NCI-H2081 (cell line): ENCODE data around the gene POFUT2.

Source experiments
- DNase-seq, 2 experiments: peaks; one replicate each; lab custom pipeline; 2025; lab: John Stamatoyannopoulos, UW

The POFUT2 gene, protein sequence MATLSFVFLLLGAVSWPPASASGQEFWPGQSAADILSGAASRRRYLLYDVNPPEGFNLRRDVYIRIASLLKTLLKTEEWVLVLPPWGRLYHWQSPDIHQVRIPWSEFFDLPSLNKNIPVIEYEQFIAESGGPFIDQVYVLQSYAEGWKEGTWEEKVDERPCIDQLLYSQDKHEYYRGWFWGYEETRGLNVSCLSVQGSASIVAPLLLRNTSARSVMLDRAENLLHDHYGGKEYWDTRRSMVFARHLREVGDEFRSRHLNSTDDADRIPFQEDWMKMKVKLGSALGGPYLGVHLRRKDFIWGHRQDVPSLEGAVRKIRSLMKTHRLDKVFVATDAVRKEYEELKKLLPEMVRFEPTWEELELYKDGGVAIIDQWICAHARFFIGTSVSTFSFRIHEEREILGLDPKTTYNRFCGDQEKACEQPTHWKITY

GRCh38 chr21:45287438-45288391 is at the start of gene POFUT2:
Gene POFUT2 (minus strand): TSS chr21:45287895. CDS start chr21:45287871, 24 bp downstream.
- peak; percentile 83 to 88 for DNase-seq

DNA sequence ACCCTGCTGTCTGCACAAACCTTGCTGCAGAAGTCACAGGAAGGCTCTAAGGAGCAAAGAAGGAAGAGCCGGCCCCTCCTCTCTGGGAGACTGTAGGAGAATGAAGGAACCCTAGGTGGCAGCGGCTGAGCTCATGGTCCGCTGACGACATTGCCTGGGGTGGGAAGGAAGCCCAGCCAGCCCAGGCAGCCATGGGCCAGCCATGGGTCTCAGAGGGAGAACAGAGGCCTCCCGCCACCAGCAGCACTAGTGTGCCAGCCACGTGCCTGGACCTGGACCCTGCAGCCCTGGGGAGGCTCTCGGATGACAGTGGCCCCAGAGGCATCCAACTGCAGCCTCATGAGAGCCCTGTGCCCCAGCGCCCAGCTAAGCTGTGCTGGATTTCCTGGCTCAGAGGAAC is 49.2 kb upstream of the POFUT2 start:
- DNase-seq, result no peak

DNA sequence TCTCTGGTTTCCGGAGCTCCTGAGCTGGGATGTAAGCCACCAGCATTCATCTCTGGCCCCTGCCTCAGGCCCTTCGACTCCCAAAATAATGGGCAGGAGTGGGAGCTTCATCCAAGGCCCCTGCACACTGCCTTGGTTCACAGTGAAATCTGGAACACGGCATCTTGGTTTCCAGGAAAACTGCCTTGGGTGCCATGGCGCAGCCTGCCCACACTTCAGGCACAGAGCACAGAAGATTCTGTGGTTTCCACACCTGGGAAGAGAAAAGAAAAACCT is 48.8 kb upstream of the POFUT2 start:
- no peak for DNase-seq

GRCh38 chr21:45335761-45336534 is 48.3 kb upstream of the POFUT2 start:
- no peak for DNase-seq

DNA sequence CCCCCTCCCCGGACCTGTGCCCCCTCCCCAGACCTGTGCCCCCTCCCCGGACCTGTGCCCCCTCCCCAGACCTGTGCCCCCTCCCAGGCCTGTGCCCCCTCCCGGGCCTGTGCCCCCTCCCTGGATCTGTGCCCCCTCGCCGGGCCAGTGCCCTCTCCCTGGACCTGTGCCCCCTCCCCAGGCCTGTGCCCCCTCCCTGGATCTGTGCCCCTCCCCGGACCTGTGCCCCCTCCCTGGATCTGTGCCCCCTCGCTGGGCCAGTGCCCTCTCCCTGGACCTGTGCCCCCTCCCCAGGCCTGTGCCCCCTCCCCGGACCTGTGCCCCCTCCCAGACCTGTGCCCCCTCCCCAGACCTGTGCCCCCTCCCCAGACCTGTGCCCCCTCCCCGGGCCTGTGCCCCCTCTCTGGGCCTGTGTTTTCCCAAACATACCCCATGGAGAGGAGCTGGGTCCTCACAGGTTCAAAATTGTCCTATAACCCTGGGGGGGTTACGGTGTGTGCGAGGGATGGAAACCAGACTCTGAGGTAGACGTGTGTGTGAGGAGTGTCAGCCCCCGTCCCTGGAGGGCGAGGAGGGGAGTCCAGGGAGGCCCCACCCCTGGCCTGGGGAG is 47.6 kb upstream of the POFUT2 start:
- no peak for DNase-seq

- no peak for DNase-seq
Measured at GRCh38 chr21:45334591-45335081, 46.9 kb upstream of the POFUT2 start.

DNA sequence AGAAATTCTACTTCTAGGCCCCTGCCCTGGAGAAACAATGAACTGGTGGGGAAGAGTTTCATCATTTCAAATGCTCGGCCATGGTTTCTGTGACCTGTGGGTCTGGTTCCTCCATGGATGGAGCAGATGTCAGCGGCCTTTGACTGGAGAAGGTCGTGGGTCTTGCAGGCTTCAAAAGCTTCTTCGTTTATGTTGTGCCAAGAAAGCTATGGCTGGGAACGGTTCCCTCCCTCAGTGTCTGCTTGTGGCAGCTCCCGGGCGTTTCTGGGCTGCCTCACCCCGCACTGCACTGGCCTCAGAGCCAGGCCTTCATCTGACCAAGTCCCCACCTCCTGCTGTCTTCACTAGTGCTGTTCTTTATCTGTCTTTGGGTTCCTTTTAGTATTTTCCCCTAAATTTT is 46.4 kb upstream of the POFUT2 start:
- DNase-seq, result no peak

DNA sequence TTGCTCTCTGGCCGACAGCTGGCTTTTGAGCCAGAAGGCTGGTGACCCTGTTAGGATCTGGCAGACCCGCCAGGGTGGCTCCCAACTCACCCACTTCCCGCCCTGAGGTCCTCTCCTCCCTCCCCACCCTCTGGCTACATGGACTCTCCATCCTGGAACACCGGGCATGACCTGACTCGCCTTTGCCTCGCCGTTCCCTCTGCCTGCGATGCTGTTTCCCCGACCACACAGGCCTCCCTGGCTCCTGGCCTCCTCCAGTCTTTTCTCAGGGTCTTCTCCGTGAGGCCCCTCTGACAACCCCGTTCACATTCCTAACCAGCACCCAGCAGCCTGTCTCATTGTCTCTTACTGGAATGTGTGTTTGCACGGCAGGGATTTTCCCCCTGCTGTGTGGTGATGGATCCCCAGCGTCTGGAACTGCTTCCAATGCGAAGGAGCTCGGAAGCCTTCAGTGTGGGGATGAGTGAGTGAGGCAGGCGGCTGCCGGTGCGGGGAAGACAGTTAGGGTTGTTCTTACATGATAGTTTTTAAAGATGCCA is 46.0 kb upstream of the POFUT2 start:
- no peak for DNase-seq

- DNase-seq, result no peak
Measured at GRCh38 chr21:45332981-45333582, 45.4 kb upstream of the POFUT2 start.

DNA sequence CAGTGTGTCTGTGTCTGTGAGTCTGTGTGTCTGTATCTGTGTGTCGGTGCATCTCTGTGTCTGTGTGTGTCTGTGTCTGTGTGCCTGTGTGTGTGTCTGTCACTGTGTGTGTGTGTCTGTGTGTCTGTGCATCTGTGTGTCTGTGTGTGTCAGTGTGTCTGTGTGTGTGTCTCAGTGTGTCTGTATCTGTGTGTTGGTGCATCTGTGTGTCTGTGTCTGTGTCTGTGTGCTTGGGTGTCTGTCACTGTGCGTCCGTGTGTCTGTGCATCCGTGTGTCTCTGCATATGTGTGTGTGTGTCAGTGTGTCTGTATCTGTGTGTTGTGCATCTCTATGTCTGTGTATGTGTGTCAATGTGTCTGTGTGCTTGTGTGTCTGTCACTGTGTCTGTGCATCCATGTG is 44.7 kb upstream of the POFUT2 start:
- DNase-seq, result no peak

- no peak for DNase-seq
Measured at GRCh38 chr21:45331531-45332147, 43.9 kb upstream of the POFUT2 start.

GRCh38 chr21:45330851-45331261 is 43.2 kb upstream of the POFUT2 start:
- DNase-seq, result no peak

DNA sequence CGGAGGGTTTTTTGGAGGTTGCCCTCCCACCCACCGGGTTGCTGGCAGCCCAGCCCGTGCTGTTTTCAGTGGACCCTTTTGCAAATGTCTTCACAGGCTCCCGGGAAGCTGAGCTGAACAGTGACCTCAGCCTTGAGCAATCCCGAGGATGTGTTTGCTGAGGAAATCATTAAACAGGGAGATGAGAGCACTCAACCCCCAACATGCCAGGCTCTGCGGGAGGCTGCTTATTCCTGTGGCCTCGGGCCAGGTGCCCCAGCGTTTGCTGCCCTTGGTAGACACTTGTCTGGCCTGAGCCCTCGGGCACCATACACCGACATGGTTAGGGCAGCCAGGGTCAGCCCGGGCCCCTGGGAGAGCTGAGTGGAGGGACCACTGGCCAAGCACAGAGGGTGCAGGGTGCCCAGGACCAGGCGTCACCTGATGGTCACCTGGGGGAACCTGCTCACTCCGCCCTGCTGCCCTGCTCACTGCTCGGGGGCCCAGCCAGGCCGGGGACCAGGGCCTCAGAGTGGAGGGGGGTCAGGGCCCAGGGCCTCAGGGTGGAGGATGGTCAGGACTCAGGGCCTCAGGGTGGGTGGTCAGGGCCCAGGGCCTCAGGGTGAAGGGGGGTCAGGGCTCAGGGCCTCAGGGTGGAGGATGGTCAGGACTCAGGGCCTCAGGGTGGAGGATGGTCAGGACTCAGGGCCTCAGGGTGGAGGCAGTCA is 42.5 kb upstream of the POFUT2 start:
- no peak for DNase-seq

GRCh38 chr21:45329261-45330074 is 41.8 kb upstream of the POFUT2 start:
- no peak for DNase-seq

DNA sequence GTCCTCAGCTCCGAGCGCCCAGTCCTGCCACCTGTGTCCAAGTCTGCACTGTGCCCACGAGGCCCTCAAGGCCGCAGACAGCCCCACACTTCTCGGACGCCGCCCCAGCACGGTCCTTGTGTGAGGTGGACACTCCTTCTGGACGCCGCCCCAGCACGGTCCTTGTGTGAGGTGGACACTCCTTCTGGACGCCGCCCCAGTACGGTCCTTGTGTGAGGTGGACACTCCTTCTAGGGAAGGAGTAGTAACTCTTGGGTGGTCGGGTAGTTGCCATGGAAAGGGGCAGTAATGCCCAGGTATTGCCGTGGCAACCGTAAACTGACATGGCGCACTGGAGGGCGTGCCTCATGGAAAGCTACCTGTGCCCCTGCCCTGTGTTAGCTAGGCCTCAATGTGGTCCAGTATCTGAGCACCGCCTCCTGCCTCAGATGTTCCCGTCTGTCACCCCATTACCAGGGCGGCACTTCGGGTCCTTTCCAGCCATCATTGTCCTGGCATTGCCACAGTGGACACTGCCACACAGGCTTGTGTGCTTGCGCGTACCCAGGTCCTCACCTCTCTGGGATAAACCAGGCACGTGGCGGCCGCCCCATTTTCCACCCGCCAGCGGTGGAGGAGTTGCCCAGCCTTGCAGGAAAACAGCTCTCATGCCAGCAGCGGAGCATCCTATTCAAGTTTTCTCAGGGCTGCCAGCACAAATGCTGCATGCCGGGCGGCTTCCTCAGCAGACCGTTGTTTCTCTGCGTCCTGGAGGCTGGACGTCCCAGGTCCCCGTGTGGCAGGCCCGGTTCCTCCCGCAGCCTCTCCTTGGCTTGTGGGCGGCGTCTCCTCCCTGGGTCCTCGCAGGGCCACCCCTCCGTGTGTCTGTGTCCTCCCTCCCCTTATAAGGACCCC is 40.8 kb upstream of the POFUT2 start:
- DNase-seq, result no peak

- no peak for DNase-seq
Measured at GRCh38 chr21:45327441-45328197, 39.9 kb upstream of the POFUT2 start.

DNA sequence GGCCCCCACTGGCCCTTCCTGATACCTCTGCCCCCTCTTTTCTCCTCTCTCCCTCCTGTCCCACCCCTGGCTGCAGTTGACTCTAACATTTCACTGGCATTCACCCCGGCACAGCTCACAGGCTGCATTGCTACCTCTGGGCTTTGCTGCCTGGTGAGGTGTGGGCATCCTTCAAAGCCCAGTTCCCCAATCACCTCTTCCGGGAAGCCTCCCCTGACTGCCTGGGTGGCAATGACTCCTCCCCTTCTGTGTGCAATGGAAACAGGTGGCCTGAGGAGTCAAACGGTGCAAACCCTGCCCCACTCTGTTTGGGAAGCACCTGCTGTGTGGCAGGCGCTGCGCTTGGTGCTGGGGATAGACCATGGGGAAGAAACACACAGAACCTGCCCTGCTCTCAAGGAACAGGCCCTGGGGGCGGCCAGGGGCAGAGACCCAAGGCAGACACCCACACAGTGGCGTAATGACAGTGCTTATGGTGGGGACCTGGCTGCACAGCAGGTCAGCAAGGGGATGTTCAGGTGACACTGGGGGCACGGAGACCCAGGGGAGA is 39.3 kb upstream of the POFUT2 start:
- DNase-seq, result no peak
